Measurements from ENCODE around the gene TCTA. TPM values are rescaled to one million over a fixed set of nuclear protein-coding genes. Genes with fewer than 3 reads are reported as not detected.

Gene TCTA
- total RNA-seq, 1 donor from 2014 or later: 38.1 TPM

GRCh38 chr3:49411535-49411967 lies 672 bp upstream of the TCTA start:
- Histone ChIP-seq H3K36me3 (peaks cover 8% of the 10 kb centered on the region), H3K4me1 (peaks cover 63% of the 10 kb centered on the region), H3K4me3 (peak overlapping the region; percentile 86), H3K27me3 (no peaks in the 10 kb centered on the region), H3K27ac (peak overlapping the region; percentile 97), H3K9me3 (no peaks in the 10 kb centered on the region)
- ATAC-seq (peak; percentile 55), DNase-seq (peak; percentile 89)
- no peak for TF ChIP-seq CTCF (IDR thresholded peaks at IDR 0.05)
- intact Hi-C loops (cut with DNase I): no loop called here

- H3K4me3 ChIP-seq: peak overlapping the region; percentile 88
- no peaks in the 10 kb centered on the region for H3K9me3 ChIP-seq
- DNase-seq: no peak
- H3K4me1 ChIP-seq: peaks cover 60% of the 10 kb centered on the region
- peaks cover 14% of the 10 kb centered on the region for H3K36me3 ChIP-seq
- H3K27ac ChIP-seq: peak overlapping the region; percentile 97
- TF ChIP-seq CTCF (IDR thresholded peaks at IDR 0.05): no peak
- intact Hi-C loops (cut with DNase I): no loop called here
- no peak for ATAC-seq
- H3K27me3 ChIP-seq: no peaks in the 10 kb centered on the region
These were observed 562 bp downstream of the TCTA start for GRCh38 chr3:49412632-49413337.

GRCh38 chr3:49413338-49413734 lies 1.1 kb downstream of the TCTA start:
- no peak for ATAC-seq
- intact Hi-C loops (cut with DNase I): no loop called here
- Histone ChIP-seq H3K27me3 (no peaks in the 10 kb centered on the region), H3K4me1 (peaks cover 55% of the 10 kb centered on the region), H3K36me3 (peaks cover 17% of the 10 kb centered on the region), H3K9me3 (no peaks in the 10 kb centered on the region), H3K27ac (peak overlapping the region; percentile 97), H3K4me3 (peak overlapping the region; percentile 88)
- no peak for DNase-seq
- no peak for TF ChIP-seq CTCF (IDR thresholded peaks at IDR 0.05)

- Histone ChIP-seq H3K4me1 (peaks cover 41% of the 10 kb centered on the region), H3K4me3 (no peak overlapping the region), H3K27ac (peak overlapping the region; percentile 97), H3K36me3 (peaks cover 17% of the 10 kb centered on the region), H3K27me3 (no peaks in the 10 kb centered on the region), H3K9me3 (no peaks in the 10 kb centered on the region)
- ATAC-seq (no peak), DNase-seq (no peak)
- TF ChIP-seq CTCF (IDR thresholded peaks at IDR 0.05): no peak
- intact Hi-C loops (cut with DNase I): no loop called here
These were observed 2.5 kb downstream of the TCTA start for GRCh38 chr3:49414753-49415152.

- Histone ChIP-seq H3K27me3 (no peaks in the 10 kb centered on the region), H3K4me1 (peaks cover 33% of the 10 kb centered on the region), H3K4me3 (no peak overlapping the region), H3K27ac (peak overlapping the region; percentile 66), H3K36me3 (peaks cover 17% of the 10 kb centered on the region), H3K9me3 (no peaks in the 10 kb centered on the region)
- intact Hi-C loops (cut with DNase I): no loop called here
- ATAC-seq: no peak
- DNase-seq: no peak
- no peak for TF ChIP-seq CTCF (IDR thresholded peaks at IDR 0.05)
These were observed 3.8 kb downstream of the TCTA start for GRCh38 chr3:49415931-49416601.
